Inferior parietal cortex (tissue), 1 donor: ENCODE data around the gene LDB2.

Experiments used
- DNase-seq: peaks from one replicate; pipeline ENCODE4 v3.0.0-alpha.2; 2016; ENCODE audit errors: extremely low spot score

The LDB2 gene

GRCh38 chr4:16884673-16885460 lies 13.6 kb downstream of the LDB2 start:
- DNase-seq, result no peak

GRCh38 chr4:16883806-16884205 lies 14.6 kb downstream of the LDB2 start:
- DNase-seq, result no peak

- no peak for DNase-seq
These were observed 17.1 kb downstream of the LDB2 start for GRCh38 chr4:16881151-16881884.

- DNase-seq, result no peak
These were observed 23.0 kb downstream of the LDB2 start for GRCh38 chr4:16875487-16875886.

- no peak for DNase-seq
These were observed 28.7 kb downstream of the LDB2 start for GRCh38 chr4:16869594-16870245.

- no peak for DNase-seq
These were observed 29.8 kb downstream of the LDB2 start for GRCh38 chr4:16868674-16869073.

GRCh38 chr4:16867827-16868226 lies 30.6 kb downstream of the LDB2 start:
- DNase-seq, result no peak

- no peak for DNase-seq
These were observed 31.5 kb downstream of the LDB2 start for GRCh38 chr4:16866974-16867373.

- DNase-seq, result no peak
These were observed 32.6 kb downstream of the LDB2 start for GRCh38 chr4:16865897-16866283.

- no peak for DNase-seq
These were observed 33.1 kb downstream of the LDB2 start for GRCh38 chr4:16865209-16865896.

GRCh38 chr4:16864199-16864598 lies 34.2 kb downstream of the LDB2 start:
- DNase-seq, result no peak

- DNase-seq, result no peak
These were observed 35.7 kb downstream of the LDB2 start for GRCh38 chr4:16862697-16863096.

GRCh38 chr4:16860516-16860915 lies 37.9 kb downstream of the LDB2 start:
- no peak for DNase-seq

- DNase-seq, result no peak
These were observed 39.4 kb downstream of the LDB2 start for GRCh38 chr4:16859031-16859430.

GRCh38 chr4:16858275-16858752 lies 40.1 kb downstream of the LDB2 start:
- DNase-seq, result no peak

- no peak for DNase-seq
These were observed 41.0 kb downstream of the LDB2 start for GRCh38 chr4:16857425-16857824.

GRCh38 chr4:16853640-16854039 lies 44.8 kb downstream of the LDB2 start:
- DNase-seq, result no peak

- no peak for DNase-seq
These were observed 45.8 kb downstream of the LDB2 start for GRCh38 chr4:16852644-16853043.

- no peak for DNase-seq
These were observed 46.2 kb downstream of the LDB2 start for GRCh38 chr4:16852228-16852627.

GRCh38 chr4:16846540-16847117 lies 51.8 kb downstream of the LDB2 start:
- DNase-seq, result no peak

- no peak for DNase-seq
These were observed 53.4 kb downstream of the LDB2 start for GRCh38 chr4:16844816-16845586.
